NCI-H187 treated with DMSO at 0.1 percent for 48 hours (cell line): Measurements from ENCODE around the gene DGCR8.
"Not testable (repeated sequence)": the region's sequence is repeated elsewhere in the genome, so short reads cannot be mapped to it uniquely, and the experiment has no call there.

ENCODE experiments used
- DNase-seq: peaks from one replicate; lab custom pipeline; 2025; lab: John Stamatoyannopoulos, UW

DGCR8 gene

GRCh38 chr22:20066617-20067383 is 13.2 kb upstream of the DGCR8 start:
- DNase-seq, result no peak

DNA sequence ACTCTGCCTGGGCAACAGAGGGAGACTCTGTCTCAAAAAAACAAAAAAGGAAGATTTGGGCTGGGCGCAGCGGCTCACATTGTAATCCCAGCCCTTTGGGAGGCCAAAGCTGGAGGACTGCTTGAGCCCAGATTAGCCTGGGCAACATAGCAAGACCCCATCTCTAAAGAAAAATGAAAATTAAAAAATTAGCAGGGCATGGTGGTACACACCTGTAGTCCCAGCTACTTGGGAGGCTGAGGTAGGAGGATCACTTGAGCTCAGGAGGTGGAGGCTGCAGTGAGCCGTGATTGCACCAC is 12.7 kb upstream of the DGCR8 start:
- not testable (repeated sequence) for DNase-seq

- DNase-seq, result no peak
Measured at GRCh38 chr22:20068640-20069039, 11.4 kb upstream of the DGCR8 start.

GRCh38 chr22:20069331-20070042 is 10.6 kb upstream of the DGCR8 start:
- DNase-seq, result no peak

GRCh38 chr22:20071524-20071972 is 8.5 kb upstream of the DGCR8 start:
- DNase-seq, result no peak

- no peak for DNase-seq
Measured at GRCh38 chr22:20076627-20077172, 3.3 kb upstream of the DGCR8 start.

GRCh38 chr22:20080445-20080775 is 369 bp downstream of the DGCR8 start:
- no peak for DNase-seq

DNA sequence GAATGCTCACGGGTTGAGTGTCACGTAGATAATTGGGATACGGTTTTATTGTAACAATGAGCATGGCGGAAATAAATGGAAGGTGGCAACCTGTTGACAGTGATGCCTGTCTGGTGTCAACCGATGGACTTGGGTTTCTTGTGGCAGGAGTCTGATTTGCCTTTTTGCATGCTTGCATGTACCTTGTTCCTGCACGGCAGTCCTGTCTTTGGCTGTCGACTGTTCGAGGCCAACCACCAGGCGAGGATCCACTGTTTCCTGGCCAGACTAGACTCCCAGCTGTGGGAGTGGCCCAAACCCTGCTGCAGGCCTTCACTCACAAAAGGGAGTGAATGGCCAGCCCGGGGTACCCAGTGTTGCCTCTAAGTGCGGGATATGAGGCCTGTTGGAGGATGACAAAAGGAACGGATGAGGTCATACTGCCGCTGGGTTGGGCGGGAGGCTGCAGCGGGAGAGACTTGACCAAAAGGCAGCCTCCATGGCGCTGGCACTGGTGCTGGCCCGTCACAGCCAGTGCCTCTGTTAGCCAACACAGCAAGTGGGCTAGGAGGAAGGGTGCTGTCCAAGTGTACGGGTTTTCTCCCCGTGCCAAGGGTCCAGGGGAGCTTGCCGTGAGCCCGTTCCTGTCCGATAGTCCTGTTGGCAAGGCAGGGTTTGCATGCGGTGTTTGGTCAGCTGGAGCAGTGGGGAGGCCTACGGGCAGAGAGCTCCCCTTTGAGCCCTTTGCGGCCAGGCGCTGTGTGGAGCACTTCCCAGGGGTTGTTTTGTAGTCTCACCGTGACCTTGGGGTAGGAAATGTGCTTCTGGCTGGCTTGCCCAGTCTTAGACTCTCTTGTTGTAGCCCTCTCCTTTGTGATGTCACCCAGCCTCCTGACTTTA is 974 bp downstream of the DGCR8 start:
- DNase-seq, result no peak

- no peak for DNase-seq
Measured at GRCh38 chr22:20083157-20083890, 3.3 kb downstream of the DGCR8 start.

GRCh38 chr22:20083891-20084546 is 4.0 kb downstream of the DGCR8 start:
- no peak for DNase-seq

DNA sequence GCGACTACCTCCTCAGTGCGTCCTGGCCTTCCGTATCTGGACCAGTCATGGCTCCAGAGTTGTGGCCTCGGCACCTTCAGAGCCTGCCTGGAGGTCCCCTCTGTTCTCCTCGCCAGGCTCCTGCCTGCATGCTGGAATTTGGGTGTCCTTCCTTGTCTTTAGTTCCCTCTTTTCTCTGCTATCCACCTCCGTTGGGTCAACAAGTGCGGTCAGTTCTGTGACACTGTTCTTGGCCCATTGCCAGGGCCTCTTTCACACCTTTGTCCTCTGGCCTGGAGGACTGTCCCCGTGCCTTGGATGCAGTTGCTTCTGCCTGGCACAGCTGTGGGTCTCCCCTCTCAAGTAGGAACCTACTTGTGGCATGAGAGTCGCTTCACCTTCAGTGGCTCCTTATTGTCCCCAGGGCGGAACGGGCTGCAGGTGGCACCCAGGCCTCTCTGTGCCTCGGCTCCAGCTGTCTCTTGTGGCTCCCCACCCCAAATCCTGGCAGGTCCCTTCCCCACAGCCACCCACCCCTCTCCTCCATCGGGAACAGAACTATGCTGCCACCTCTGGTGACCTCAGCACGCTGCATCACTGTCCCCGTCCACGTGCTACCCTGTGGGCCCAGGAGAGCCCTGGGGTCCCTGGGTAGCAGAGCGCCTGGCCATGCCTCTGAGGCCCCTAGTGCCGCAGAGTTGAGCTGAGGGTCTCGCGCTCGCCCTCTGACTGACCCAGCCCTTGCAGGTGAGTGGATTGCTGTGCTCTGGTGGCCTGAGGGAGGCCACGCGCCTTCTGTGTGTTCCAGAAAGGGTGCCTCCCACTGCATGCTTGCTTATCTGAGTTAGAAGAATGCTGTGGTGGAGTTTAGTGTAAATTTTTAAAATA is 4.7 kb downstream of the DGCR8 start:
- DNase-seq, result no peak

DNA sequence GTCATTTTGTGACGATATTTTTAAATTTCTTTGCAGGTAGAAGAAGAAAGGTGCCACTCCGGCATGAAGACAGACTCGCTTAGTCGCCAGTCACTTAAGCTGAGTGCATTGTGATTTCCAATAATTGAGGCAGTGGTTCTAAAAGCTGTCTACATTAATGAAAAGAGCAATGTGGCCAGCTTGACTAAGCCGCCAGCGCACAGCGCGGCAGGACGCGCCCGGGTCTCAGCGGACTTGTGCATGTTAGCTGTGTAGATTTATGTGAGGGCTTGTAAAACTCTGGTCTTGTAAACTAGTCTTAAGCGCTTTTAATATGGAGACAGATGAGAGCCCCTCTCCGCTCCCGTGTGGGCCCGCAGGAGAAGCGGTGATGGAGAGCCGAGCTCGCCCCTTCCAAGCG is 5.6 kb downstream of the DGCR8 start:
- no peak for DNase-seq

DNA sequence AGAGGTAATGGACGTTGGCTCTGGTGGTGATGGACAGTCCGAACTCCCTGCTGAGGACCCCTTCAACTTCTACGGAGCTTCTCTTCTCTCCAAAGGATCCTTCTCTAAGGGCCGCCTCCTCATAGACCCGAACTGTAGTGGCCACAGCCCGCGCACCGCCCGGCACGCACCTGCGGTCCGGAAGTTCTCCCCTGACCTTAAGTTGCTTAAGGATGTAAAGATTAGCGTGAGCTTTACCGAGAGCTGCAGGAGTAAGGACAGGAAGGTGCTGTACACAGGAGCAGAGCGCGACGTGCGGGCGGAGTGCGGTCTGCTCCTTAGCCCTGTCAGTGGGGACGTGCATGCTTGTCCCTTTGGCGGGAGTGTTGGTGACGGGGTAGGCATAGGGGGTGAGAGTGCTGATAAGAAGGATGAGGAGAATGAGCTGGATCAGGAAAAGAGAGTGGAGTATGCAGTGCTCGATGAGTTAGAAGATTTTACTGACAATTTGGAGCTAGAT is 6.1 kb downstream of the DGCR8 start:
- DNase-seq, result no peak

GRCh38 chr22:20086763-20087162 is 6.7 kb downstream of the DGCR8 start:
- DNase-seq, result no peak

DNA sequence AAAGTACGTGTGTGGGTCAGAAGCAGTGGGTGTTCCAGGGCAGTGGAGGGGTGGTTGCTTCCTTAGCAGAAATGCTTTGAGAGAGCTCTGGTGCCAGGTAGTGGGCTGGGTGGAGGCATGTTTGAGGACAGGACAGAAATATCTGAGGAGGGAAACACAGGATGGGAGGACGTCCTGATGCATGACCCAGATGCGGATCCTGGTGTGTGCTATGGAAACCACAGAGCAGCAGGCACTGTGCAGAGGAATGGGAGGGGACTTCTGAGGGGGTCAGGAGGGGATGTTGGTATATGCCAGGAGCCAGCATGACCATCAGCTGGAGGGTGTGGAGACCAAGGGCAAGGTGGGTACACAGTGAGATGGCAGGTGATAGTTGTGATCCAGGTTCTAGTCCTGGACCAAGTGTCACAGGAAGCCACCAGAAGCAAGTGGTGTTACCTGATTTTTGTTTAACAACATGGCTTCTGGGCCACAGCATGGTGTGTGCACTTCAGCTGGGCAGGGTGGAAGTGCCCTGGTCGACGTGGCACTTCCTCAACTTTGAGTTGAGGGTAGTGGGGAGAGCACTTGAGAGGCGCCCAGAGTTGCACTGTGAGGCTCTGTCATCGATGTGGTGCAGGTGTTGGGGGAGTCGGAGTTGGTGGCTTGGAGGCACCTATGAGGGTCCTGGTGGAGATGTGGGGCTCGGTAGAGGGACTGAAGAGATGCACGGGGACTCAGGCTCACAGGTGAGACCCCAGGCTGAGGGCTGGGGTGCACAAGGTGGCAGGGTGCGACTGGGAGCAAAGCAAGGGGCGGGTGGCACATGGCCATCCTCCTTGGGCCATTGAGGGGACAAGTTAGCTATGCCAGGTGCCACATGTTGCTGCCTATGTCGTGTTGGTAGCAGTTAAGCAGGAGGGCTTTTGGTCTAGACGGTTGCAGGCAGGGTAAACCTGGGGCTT is 7.5 kb downstream of the DGCR8 start:
- DNase-seq, result no peak

GRCh38 chr22:20088263-20088648 is 8.2 kb downstream of the DGCR8 start:
- DNase-seq, result no peak

DNA sequence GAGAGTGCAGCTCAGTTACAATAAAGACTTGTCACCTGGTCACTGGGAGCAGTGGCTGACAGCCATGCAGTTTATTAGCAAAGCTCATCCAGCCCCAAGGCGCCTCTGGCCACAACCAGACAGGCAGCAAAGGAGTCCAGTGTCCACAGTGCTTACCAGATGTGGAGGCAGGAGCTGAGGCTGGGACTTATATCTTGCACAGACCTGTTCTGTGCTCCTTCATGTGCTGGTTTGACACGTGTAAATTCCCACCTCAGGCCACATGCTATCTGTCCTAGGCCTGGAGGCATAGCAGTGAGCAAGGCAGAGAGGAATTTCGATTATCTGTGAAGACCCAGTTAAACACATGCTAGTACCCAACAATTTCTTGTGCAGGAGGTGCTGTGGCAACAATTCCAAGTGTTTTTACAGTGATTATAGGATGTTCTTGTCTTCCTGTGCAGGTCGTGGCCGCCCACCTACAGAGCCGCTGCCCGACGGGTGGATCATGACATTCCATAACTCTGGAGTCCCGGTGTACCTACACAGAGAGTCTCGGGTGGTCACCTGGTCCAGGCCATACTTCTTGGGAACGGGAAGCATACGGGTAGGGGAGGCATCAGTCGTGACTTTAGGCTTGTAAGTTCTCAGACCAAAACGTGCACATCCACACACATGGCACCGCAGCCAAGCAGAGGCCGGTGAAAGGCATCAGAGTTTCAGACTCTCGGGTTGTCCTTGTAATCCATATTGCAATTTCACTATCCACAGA is 9.4 kb downstream of the DGCR8 start:
- no peak for DNase-seq

GRCh38 chr22:20089977-20090729 is 10.1 kb downstream of the DGCR8 start:
- no peak for DNase-seq
